ENCODE data around the gene TRPM2. TPM values are rescaled to one million over a fixed set of nuclear protein-coding genes. Genes with fewer than 3 reads are reported as not detected.
A peak's percentile ranks its signal among the peaks of the same experiment; 100 is the strongest.

TRPM2 gene
- polyA plus RNA-seq, 3 donors from 2014 or later = 3.0 to 11.1 (median 4.4) TPM

DNA sequence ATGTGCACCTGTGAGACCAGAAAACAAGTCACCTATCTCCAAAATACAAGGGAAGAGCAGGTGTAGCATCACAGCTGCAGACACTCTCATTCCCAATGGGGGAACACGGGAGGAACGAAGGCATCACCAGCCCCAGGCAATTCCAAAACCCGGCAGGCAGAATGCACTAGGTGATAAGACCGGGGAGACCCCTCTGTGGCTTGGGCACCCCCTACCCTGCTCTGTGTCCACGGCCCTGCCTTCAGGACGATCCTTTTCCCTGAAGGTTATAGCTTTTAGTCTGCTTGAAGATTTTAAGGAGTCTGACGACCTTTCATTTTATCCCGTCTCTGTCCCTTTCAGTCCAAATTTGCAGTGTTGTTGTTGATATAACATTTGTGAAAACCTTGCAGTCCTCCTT lies 19.2 kb downstream of the TRPM2 start:
- Mint-ChIP-seq H3K27me3 (ENCODE audit: low read depth in 3 of 3) (peaks cover 4 to 20% (median 12%) of the 10 kb centered on the region in 3 donors), H3K36me3 (peaks cover 32 to 55% (median 54%) of the 10 kb centered on the region in 3 donors), H3K4me3 (peak overlapping the region in 1 of 5 donors; percentile 18), H3K9me3 (peaks cover 0 to 5% (median 0%) of the 10 kb centered on the region in 6 donors), H3K27ac (no peak overlapping the region), H3K4me1 (peaks cover 54 to 64% of the 10 kb centered on the region in 2 donors)
- no peak for DNase-seq

DNA sequence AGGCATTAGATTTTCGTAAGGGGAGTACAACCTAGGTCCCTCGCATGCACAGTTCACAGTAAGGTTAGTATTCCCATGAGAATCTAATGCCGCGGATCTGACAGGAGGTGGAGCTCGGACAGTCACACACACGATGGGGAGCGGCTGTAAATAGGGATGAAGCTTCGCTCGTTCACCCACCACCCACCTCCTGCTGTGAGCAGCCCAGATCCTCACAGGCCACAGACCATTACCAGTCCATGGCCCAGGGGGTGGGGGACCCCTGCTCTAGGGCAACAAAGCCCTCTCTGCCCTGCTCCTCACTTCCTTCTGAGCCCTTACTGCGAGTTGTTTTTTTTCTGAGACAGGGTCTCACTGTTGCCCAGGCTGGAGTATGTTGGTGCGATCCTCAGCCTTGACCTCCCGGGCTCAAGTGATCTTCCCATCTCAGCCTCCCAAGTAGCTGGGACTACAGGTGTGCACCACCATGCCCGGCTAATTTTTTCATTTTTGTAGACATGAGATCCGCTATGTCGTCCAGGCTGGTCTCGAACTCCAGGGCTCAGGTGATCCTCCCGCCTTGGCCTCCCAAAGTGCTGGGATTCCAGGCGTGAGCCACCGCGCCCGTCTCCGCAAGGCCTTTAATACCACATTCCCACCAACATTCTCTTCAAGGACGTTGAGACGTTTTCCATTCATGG lies 21.3 kb downstream of the TRPM2 start:
- H3K27me3 Mint-ChIP-seq (ENCODE audit: low read depth in 3 of 3) = peaks cover 4 to 23% (median 10%) of the 10 kb centered on the region in 3 donors
- peak overlapping the region in 5 of 6 donors; percentile 58 to 91 (median 77) for H3K27ac Mint-ChIP-seq
- peaks cover 54 to 61% of the 10 kb centered on the region in 2 donors for H3K4me1 Mint-ChIP-seq
- H3K9me3 Mint-ChIP-seq = peaks cover 0 to 5% (median 0%) of the 10 kb centered on the region in 6 donors
- H3K36me3 Mint-ChIP-seq = peaks cover 27 to 66% (median 57%) of the 10 kb centered on the region in 3 donors
- H3K4me3 Mint-ChIP-seq = peak overlapping the region; percentile 76 to 92 (median 84)
- no peak for DNase-seq

DNA sequence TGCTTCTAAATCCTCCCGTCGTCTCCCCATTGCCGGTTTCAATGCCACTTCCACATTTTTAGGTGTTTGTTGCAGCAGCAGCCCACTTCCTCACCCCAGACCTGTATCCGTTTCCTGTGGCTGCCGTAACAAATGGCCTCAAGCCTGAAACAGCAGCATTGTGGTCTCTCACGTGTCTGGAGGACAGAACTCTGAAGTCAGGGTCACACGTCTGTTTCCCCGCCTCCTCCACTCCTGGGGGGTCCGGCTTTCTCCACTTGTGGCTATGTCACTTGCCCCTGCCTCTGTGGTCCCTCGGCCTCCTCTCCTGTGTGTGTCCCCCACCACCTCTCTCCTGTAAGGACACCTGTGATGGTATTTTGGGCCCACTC lies 21.8 kb downstream of the TRPM2 start:
- Mint-ChIP-seq H3K36me3 (peaks cover 27 to 70% (median 60%) of the 10 kb centered on the region in 3 donors), H3K27ac (peak overlapping the region in 5 of 6 donors; percentile 58 to 91 (median 77)), H3K27me3 (ENCODE audit: low read depth in 3 of 3) (peaks cover 4 to 23% (median 10%) of the 10 kb centered on the region in 3 donors), H3K4me1 (peaks cover 55 to 61% of the 10 kb centered on the region in 2 donors), H3K4me3 (peak overlapping the region; percentile 76 to 92 (median 84)), H3K9me3 (peaks cover 0 to 5% (median 0%) of the 10 kb centered on the region in 6 donors)
- DNase-seq = peak; percentile 87 to 88 (median 87)

DNA sequence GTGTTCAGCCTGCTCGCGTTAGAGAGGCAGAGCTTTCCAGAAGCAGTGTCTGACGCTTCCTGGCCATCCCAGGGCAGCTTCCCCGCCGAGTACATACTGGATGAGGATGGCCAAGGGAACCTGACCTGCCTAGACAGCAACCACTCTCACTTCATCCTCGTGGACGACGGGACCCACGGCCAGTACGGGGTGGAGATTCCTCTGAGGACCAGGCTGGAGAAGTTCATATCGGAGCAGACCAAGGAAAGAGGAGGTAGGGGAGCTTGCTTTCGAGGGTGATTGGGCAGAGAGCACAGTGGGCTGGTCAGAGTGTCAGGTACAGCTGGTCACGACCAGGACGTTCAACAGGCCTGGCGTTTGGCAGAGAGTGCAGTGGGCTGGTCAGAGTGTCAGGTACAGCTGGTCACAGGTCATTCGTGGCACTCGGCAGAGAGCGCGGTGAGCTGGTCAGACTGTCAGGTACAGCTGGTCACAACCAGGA lies 22.4 kb downstream of the TRPM2 start:
- H3K4me1 Mint-ChIP-seq = peaks cover 55 to 61% of the 10 kb centered on the region in 2 donors
- H3K9me3 Mint-ChIP-seq = peaks cover 0 to 5% (median 0%) of the 10 kb centered on the region in 6 donors
- H3K27me3 Mint-ChIP-seq (ENCODE audit: low read depth in 3 of 3) = peaks cover 4 to 23% (median 10%) of the 10 kb centered on the region in 3 donors
- peak overlapping the region; percentile 76 to 92 (median 84) for H3K4me3 Mint-ChIP-seq
- H3K36me3 Mint-ChIP-seq = peaks cover 27 to 71% (median 61%) of the 10 kb centered on the region in 3 donors
- DNase-seq = no peak
- peak overlapping the region in 4 of 6 donors; percentile 58 to 91 (median 68) for H3K27ac Mint-ChIP-seq

DNA sequence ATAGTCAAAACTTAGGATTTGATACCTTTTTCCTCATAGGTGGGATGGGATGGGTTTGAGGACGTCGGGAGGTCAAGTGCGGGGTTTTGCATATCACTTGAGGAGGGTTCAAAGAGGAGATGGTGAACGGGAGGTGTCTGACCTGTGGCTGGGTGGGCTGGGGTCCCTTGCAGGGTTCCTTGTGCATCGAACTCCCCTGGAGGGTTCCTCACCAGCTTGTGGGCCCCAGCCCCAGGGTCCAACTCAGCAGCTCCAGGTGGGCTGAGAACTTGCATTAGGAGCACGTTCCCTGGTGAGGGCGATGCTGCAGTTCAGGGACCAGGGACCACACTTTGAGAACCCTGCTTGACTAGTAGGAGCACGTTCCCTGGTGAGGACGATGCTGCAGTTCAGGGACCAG lies 23.2 kb downstream of the TRPM2 start:
- H3K4me3 Mint-ChIP-seq = peak overlapping the region in 1 of 5 donors; percentile 54
- H3K4me1 Mint-ChIP-seq = peaks cover 55 to 57% of the 10 kb centered on the region in 2 donors
- H3K36me3 Mint-ChIP-seq = peaks cover 24 to 76% (median 62%) of the 10 kb centered on the region in 3 donors
- DNase-seq = no peak
- H3K27ac Mint-ChIP-seq = peak overlapping the region in 1 of 6 donors; percentile 91
- peaks cover 0 to 5% (median 0%) of the 10 kb centered on the region in 6 donors for H3K9me3 Mint-ChIP-seq
- H3K27me3 Mint-ChIP-seq (ENCODE audit: low read depth in 3 of 3) = peaks cover 4 to 22% (median 7%) of the 10 kb centered on the region in 3 donors

DNA sequence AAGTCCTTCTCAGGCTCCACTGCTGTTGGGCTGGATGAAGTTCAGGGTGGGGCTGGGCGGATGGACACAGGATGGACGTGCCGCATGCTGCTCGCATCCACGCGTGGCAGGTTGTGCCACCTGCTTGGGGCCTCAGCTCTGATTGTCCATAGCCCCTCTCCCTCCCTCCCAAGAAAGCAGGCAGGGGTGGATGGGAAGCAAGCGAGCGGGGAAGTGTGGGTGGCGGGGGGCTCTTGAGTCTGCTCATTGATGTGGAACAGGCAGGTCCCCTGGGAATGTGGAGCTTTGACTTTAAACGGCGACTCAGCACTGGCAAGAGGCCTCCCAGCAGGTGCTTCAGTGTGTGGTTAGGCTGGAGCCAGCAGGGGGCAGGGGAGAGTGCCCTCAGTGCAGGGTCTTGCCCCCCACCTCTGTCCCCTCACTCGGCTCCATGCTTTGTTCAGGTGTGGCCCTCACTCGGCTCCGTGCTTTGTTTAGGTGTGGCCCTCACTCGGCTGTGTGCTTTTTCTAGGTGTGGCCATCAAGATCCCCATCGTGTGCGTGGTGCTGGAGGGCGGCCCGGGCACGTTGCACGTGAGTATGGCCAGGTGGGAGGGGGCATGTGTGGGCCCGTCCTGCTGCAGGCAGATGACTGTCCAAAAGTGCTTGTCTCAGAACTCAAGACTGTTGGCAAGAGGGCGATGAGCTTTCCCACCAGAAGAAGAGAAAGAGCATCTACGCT lies 23.9 kb downstream of the TRPM2 start:
- H3K36me3 Mint-ChIP-seq = peaks cover 26 to 76% (median 63%) of the 10 kb centered on the region in 3 donors
- peak overlapping the region in 1 of 6 donors; percentile 11 for H3K27ac Mint-ChIP-seq
- H3K4me3 Mint-ChIP-seq = no peak overlapping the region
- DNase-seq = no peak
- peaks cover 6 to 22% (median 7%) of the 10 kb centered on the region in 3 donors for H3K27me3 Mint-ChIP-seq (ENCODE audit: low read depth in 3 of 3)
- peaks cover 49 to 53% of the 10 kb centered on the region in 2 donors for H3K4me1 Mint-ChIP-seq
- peaks cover 0 to 10% (median 2%) of the 10 kb centered on the region in 6 donors for H3K9me3 Mint-ChIP-seq

DNA sequence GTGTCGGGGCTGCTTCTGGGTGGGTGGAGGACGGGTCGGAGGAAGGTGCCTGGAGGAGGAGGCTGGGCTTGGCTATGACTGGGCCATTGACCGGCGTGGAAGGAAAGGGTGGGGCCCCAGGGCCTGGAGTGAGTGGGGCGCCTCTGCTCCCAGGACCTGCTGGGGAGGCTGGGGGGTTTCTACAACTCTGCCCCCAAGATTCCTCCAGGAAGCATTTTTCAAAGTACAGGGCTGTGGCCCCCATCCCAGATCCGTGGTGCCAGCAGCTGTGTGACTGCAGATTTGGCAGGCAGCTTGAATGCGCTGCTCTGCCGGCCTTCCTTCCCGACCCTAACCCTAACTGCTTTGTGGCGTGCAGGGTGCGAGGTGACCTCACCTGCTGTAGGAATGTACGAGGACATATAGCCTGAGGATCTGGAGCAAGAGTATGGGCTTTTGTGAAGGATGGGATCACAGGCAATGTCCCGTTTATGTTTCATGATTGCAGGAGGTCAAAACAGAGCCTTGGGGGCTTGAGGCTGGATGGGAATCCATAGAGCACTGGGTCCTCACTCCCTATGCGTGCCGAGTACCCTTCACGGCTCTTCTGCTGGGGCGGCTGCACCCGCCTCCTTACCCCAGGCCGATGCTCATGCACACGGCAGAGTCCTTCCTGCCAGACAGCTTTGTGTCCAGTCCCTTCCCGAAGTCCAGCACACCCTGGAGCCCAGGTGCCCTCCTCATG lies 24.7 kb downstream of the TRPM2 start:
- Mint-ChIP-seq H3K4me1 (peaks cover 42 to 47% of the 10 kb centered on the region in 2 donors), H3K27me3 (ENCODE audit: low read depth in 3 of 3) (peaks cover 6 to 22% (median 7%) of the 10 kb centered on the region in 3 donors), H3K4me3 (no peak overlapping the region), H3K36me3 (peaks cover 27 to 77% (median 61%) of the 10 kb centered on the region in 3 donors), H3K9me3 (peaks cover 0 to 10% (median 2%) of the 10 kb centered on the region in 6 donors), H3K27ac (no peak overlapping the region)
- no peak for DNase-seq

DNA sequence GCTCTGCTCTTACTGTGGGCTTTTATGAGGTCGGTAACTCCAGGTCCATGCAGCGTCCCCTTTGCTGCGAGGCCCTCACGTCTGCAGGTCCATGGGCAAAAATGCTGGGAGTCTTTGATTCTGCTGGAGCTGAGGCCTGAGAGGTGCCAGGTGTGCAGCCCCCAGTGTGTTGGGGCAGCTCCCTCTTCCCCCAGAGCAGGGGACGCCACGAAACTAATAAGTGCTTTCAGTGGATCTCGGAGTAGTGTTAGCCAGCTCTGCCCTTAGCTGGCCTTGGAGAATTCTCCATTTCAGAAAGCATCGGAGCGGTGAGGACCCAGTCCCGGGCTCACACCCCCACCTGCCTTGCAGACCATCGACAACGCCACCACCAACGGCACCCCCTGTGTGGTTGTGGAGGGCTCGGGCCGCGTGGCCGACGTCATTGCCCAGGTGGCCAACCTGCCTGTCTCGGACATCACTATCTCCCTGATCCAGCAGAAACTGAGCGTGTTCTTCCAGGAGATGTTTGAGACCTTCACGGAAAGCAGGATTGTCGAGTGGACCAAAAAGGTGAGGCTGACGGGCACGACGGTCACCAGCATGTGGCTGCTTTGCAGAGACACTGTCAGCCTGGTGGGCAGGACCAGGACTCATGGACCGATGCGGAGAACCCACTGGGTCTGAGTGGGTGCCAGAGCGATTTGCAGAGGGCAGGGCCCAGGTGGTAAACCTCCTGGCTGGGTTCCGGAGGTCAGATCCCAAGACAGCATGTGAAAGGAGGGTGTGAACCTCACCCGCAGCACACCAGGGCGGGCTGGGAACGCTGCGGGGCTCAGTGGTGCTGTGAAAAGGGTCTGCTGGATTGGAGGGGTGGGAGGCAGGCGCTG lies 25.5 kb downstream of the TRPM2 start:
- peaks cover 34 to 39% of the 10 kb centered on the region in 2 donors for H3K4me1 Mint-ChIP-seq
- DNase-seq = no peak
- no peak overlapping the region for H3K27ac Mint-ChIP-seq
- H3K27me3 Mint-ChIP-seq (ENCODE audit: low read depth in 3 of 3) = peaks cover 6 to 17% (median 7%) of the 10 kb centered on the region in 3 donors
- H3K9me3 Mint-ChIP-seq = peaks cover 4 to 14% (median 8%) of the 10 kb centered on the region in 6 donors
- H3K36me3 Mint-ChIP-seq = peaks cover 31 to 81% (median 64%) of the 10 kb centered on the region in 3 donors
- no peak overlapping the region for H3K4me3 Mint-ChIP-seq

DNA sequence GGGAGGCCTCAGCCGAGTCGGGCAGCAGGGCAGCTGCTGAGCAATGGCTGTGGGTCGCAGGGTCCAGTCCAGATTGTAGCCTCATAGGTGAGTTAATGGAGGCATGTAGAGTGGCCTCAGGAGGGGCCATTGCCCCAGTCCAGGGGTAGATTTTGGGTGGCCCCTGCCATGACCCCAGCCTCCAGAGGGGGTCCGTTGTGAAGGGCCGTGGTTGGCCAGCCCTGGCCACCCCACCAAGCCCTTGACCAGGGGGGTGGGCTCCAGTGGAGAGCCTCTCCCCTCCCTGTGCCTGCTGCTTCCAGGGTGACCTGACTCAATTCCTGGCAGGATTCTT lies 26.1 kb downstream of the TRPM2 start:
- H3K27ac Mint-ChIP-seq = no peak overlapping the region
- H3K36me3 Mint-ChIP-seq = peaks cover 37 to 85% (median 70%) of the 10 kb centered on the region in 3 donors
- no peak overlapping the region for H3K4me3 Mint-ChIP-seq
- peaks cover 28 to 33% of the 10 kb centered on the region in 2 donors for H3K4me1 Mint-ChIP-seq
- H3K9me3 Mint-ChIP-seq = peaks cover 8 to 20% (median 12%) of the 10 kb centered on the region in 6 donors
- no peak for DNase-seq
- peaks cover 6 to 17% (median 7%) of the 10 kb centered on the region in 3 donors for H3K27me3 Mint-ChIP-seq (ENCODE audit: low read depth in 3 of 3)

DNA sequence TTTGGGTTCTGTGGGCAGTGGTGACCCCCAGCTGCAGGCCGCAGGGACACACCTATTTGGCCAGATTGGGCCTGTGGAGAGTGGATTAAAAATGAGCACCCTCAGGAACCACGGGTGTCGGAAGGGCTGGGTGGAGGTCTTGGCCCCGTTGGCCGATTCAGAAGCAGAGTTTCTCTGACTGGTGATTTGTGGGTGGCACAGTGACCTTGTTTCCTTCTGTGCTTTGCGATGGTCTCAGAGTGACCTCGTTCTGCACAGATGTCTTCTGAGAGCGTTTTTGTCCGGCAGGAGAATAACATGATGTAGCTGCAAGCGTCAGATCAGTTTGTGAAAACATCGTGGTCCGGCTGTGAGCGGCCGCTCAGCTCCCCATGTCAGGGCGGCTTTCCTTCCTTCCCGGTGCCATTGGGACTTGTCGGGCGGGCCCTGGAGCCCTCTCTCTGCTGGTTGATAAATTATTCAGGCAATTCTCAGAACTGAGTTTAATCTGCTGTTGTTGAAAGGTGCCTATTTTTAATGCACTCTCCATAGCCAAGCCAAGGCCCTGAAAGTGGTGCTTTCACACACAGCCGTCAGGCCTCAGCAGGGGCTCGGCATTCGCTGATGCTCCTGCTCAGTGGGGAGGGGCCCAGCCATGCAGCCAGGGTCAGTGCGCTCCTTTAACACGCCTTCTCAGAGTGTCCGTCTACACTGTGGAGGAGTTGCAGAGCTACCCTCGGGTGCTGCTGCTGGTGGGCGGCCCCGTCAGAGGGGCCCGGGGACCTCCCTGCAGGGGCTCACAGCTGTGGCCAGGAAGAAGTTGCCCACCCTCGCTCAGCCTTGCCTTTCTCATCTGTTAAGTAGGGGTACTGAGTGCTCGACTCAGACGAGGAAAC lies 26.8 kb downstream of the TRPM2 start:
- Mint-ChIP-seq H3K27ac (no peak overlapping the region), H3K9me3 (peaks cover 15 to 24% (median 19%) of the 10 kb centered on the region in 6 donors), H3K27me3 (ENCODE audit: low read depth in 3 of 3) (peaks cover 3 to 12% (median 4%) of the 10 kb centered on the region in 3 donors), H3K4me3 (peak overlapping the region in 1 of 5 donors; percentile 18), H3K4me1 (peaks cover 21 to 25% of the 10 kb centered on the region in 2 donors), H3K36me3 (peaks cover 36 to 90% (median 74%) of the 10 kb centered on the region in 3 donors)
- no peak for DNase-seq

DNA sequence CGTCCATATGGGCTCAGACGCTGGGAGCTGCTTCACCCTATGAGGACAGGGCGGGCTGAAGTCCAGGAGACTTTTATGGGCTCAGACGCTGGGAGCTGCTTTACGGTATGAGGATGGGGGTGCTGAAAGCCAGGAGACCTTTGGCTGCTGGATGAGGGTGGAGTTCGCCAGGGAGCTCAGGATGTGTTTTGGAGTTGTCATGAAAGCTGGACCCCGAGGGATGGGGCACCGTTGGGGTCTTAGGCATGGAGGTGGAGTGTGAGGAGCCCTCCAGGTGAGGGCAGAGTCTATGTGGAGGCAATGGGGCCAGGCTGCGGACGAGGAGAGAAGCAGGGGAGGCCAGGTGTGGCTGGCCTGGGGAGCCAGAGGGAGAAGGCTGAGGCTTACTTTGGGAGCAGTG lies 27.5 kb downstream of the TRPM2 start:
- Mint-ChIP-seq H3K9me3 (peaks cover 18 to 28% (median 23%) of the 10 kb centered on the region in 6 donors), H3K4me3 (no peak overlapping the region), H3K4me1 (peaks cover 14 to 19% of the 10 kb centered on the region in 2 donors), H3K27ac (no peak overlapping the region), H3K36me3 (peaks cover 31 to 90% (median 76%) of the 10 kb centered on the region in 3 donors), H3K27me3 (ENCODE audit: low read depth in 3 of 3) (peaks cover 0 to 5% (median 3%) of the 10 kb centered on the region in 3 donors)
- no peak for DNase-seq

DNA sequence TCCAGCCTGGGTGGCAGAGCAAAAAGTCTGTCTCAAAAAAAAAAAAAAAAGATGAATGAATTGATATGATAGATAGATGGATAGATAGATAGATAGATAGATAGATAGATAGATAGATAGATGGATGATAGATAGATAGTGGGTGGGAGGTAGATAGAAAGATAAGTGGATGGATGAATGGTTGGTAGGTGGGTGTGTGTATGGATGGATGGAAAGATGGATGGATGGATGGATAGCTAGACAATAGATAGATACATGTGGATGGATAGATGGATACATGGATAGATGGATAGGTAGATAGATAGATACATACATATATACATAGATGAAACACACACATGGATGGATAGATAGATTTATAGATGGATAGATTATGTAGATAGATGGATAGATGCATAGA lies 28.5 kb downstream of the TRPM2 start:
- H3K4me3 Mint-ChIP-seq = no peak overlapping the region
- H3K27me3 Mint-ChIP-seq (ENCODE audit: low read depth in 3 of 3) = peaks cover 0 to 4% (median 2%) of the 10 kb centered on the region in 3 donors
- no peak for DNase-seq
- no peak overlapping the region for H3K27ac Mint-ChIP-seq
- peaks cover 18 to 33% (median 26%) of the 10 kb centered on the region in 6 donors for H3K9me3 Mint-ChIP-seq
- peaks cover 4 to 9% of the 10 kb centered on the region in 2 donors for H3K4me1 Mint-ChIP-seq
- peaks cover 28 to 84% (median 69%) of the 10 kb centered on the region in 3 donors for H3K36me3 Mint-ChIP-seq
